KBM-7 (cell line): ENCODE results near the gene DNM2.
"Not testable (repeated sequence)": the region's sequence is repeated elsewhere in the genome, so short reads cannot be mapped to it uniquely, and the experiment has no call there.

Experiments used
- DNase-seq: peaks from one replicate; pipeline ENCODE4 v3.0.0-alpha.2; 2015
- in situ Hi-C: fragments of 300-500 bp; cut with MboI; formaldehyde crosslinking; loops from 2 replicates; pipeline ENCODE4 v1.14.3; 2020; ENCODE audit warnings: low sequenced_read_pairs, low pct_unique_long_range_greater_than_20kb, mixed read lengths

Gene DNM2

DNA sequence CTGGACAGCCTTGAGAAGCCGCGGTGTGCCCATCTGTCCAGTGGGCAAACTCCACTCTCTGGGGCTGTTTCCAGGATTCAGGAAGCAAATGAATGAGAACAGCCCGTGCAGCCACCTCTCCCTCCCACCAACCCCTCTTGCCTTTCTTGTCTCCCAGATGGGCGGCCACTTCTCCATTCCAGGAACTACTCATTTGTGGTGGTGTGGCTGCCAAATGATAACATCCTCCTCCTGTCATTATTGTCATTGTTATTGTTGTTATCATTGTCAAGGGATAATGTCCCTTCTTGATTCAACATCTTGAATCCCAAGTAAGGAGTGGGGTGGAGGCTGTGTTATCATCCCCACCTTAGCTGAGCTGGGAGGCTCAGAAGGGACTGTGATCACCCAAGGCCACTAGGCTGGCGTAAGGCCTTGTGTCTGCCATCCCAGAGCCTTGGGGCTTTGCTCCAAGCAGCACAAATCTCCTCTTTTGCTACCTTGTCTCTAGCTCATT is 1.6 kb downstream of the DNM2 start:
- in situ Hi-C loops, result no loop called here
- peak; percentile 87 for DNase-seq

GRCh38 chr19:10720607-10721125 is 2.8 kb downstream of the DNM2 start:
- in situ Hi-C loops, result no loop called here
- DNase-seq, result no peak

- in situ Hi-C loops, result no loop called here
- DNase-seq, result no peak
Measured at GRCh38 chr19:10723591-10723990, 5.7 kb downstream of the DNM2 start.

- in situ Hi-C loops, result no loop called here
- DNase-seq, result no peak
Measured at GRCh38 chr19:10724573-10725071, 6.7 kb downstream of the DNM2 start.

GRCh38 chr19:10725415-10725814 is 7.5 kb downstream of the DNM2 start:
- in situ Hi-C loops, result no loop called here
- no peak for DNase-seq

- in situ Hi-C loops, result no loop called here
- DNase-seq, result no peak
Measured at GRCh38 chr19:10726268-10726667, 8.4 kb downstream of the DNM2 start.

GRCh38 chr19:10727685-10728201 is 9.9 kb downstream of the DNM2 start:
- in situ Hi-C loops, result no loop called here
- no peak for DNase-seq

DNA sequence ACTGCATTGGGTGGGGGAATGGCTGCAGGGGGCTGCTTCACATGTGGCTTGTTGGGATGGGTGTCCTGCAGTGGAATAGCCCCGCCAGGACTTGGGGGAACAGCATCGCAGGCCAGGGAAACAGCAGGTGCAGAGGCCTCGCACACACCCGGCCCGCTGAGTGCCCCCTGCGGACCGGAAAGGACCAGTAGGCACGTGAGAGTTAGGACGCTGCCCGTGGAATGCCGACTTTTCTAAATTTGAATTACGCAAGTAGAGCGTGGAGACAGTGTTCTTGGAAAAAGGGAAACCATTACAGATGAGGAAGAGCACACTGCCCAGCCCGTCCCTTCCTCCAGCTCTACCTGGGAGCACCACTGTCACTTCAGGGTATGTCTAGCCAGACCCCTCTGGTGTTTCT is 11.5 kb downstream of the DNM2 start:
- in situ Hi-C loops, result no loop called here
- DNase-seq, result peak; percentile 54

DNA sequence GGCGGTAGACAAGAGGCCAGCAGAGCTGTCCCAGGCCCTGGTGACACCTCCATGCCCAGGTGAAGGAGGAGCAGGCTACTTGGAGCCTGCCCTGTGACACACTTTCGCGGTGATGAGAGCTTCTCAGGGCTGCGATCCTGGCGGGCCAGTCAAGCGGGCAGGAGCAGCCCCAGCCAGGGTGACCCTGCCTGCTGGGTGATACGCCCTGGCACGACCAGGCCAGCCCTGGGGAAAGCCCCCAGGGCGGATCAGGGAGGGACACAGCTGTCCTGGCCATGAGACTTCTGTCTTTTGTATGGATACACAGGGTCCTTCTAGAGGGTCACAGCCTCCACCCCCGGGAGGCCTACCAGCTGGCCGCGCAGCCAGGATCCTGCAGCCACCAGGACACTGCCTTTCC is 13.1 kb downstream of the DNM2 start:
- no peak for DNase-seq
- in situ Hi-C loops, result no loop called here

- DNase-seq, result no peak
- in situ Hi-C loops, result no loop called here
Measured at GRCh38 chr19:10735741-10736140, 17.9 kb downstream of the DNM2 start.

DNA sequence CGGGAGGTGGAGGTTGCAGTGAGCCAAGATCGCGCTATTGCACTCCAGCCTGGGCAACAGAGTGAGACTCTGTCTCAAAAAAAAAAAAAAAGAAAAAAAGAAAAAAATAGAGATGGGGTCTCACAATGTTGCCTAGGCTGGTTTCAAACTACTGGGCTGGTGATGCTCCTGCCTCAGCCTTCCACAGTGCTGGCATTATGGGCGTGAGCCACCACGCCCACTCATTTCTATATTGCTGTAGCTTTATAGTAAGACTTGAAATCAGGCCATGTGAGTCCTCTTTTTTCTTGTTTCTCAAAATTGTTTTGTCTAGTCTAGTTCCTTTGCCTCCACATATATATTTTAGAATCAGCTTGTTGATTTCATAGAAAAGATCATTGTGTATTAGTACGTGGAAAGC is 18.3 kb downstream of the DNM2 start:
- in situ Hi-C loops, result no loop called here
- DNase-seq, result no peak

DNA sequence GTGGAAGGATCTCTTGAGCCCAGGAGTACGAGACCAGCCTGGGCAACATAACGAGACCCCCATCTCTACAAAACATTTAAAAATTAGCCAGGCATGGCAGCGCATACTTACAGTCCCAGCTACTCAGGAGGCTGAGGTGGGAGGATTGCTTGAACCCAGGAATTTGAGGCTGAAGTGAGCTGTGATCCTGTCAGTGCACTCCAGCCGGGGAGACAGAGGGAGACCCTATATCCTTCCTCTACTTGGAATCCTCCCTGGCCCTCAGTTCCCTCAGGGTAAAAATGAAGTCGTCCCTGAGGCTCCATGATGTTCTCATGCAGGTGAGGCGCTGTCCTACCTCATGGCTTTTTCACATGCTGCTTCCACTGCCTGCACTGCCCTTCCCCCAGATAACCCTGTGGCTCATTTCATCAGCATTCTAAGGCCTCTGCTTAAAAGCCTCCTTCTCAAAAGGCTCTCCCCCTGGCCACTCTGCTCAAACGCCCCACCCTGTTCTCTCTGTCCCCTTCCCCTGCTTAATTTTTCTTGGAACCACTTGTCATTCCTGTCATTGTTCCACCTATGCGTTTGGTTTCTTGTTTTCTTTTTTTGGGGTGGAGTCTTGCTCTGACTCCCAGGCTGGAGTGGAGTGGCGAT is 19.2 kb downstream of the DNM2 start:
- in situ Hi-C loops, result no loop called here
- DNase-seq, result no peak

DNA sequence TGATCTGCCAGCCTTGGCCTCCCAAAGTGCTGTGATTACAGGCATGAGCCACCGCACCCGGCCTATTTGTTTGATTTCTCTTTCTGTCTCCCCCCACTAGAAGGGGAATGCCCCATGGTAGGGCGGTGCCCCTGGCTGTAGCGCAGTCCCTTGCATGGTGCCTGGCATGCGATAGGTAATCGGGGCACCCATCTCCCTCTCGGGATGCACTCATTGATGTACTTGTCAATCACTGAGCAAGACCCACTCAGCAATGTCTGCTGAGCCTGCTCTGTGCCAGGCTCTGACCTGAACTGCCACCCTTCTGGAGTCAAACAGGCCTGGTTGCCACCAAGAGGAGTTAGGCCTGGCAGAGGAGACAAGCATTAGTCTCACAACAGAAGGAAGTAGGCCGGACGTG is 19.8 kb downstream of the DNM2 start:
- in situ Hi-C loops, result no loop called here
- no peak for DNase-seq

DNA sequence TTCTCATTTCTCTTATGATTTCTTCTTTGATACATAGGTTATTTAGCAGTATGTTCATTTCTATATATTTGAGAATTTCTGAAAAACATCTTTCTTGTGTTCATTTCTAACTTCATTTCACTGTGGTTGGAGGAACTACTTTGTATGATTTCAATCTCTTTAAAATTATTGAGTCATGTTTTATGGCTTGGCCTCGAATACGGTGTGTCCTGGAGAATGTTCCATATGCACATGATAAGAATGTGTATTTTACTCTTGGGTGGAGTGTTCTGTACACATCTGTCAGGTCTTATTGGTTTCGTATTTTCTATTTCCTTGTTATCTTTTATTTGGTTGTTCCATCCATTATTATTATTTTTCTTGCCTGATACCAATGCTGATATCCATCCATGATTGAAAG is 22.9 kb downstream of the DNM2 start:
- DNase-seq, result no peak
- in situ Hi-C loops, result no loop called here

DNA sequence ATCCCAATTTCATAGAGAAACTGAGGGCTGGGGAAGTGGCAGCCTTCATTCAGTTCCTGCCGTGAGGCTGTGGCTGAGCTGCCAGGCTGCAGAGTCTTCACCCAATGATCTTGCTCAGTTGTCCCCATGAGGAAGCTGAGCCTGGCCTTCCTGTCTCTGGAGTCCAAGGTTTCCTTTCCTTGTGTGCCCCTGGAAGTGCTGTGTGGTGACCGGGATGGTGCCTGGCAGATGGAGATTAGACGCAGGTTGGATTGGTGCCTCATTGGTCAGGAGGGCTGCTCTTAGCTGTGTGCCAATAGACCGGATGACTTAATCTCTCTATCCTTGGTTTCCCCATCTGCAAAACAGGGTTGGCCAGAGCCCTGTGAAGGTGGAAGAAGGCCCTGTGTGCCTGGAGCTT is 24.6 kb downstream of the DNM2 start:
- in situ Hi-C loops, result no loop called here
- DNase-seq, result no peak

DNA sequence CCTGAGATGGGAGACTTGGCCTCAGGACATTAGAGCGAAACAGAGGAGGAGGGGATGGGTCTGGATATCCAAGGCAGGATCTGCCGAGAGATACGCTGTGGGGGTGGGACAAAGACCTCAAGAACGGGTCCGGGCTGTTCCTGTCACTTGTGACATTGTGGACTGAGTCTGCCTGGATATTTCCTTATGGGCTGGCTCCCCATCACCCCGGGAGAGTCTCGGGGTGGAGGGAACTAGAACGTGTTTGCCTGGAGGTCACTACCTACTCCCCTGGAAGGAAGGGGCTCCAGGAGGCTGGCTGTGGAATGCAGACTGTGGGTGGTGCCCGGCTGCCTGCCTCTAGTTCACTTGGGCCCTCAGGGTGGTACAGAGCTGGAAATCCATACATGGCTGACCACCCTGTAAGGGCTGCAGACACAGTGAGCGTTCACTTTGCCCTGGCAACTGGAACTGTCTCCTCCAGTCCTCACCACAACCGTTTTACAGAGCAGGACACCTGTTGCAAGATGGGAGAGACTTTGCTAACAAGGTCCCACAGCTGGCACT is 26.4 kb downstream of the DNM2 start:
- no peak for DNase-seq
- in situ Hi-C loops, result no loop called here

DNA sequence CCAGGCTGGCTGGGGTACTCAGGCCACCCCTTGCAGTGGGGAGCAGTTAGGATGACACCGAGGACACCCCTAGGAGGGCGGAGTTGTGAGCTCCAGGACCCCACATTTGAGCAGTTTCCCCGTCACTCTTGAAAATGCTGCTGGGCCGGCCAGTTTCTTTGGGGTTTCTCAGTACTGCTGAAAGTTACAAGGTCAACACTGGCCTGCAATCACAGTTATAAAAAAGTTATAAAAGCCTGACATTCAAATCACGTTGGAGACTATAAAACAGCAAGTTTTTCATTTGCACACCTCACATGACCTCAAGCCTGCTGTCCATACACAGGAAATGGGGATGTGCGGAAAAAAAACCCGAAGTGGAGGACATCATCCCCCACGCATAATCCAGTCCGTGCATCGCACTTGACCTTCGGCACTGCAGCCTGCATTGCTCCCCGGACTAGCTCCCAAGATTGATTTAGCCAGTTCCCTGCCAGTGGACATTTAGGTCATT is 27.0 kb downstream of the DNM2 start:
- in situ Hi-C loops, result no loop called here
- DNase-seq, result no peak

DNA sequence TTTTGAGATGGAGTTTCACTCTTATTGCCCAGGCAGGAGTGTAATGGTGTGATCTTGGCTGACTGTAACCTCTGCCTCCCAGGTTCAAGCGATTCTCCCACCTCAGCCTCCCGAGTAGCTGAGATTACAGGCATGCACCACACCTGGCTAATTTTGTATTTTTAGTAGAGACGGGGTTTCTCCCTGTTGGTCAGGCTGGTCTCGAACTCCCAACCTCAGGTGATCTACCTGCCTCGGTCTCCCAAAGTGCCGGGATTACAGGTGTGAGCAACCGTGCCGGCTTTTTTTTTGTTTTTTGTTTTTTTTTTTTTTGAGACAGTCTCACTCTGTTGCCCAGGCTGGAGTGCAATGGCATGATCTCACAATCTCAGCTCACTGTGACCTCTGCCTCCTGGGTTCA is 28.6 kb downstream of the DNM2 start:
- in situ Hi-C loops, DNase-seq: not testable (repeated sequence)

GRCh38 chr19:10747271-10747670 is 29.4 kb downstream of the DNM2 start:
- in situ Hi-C loops, result no loop called here
- DNase-seq, result no peak

DNA sequence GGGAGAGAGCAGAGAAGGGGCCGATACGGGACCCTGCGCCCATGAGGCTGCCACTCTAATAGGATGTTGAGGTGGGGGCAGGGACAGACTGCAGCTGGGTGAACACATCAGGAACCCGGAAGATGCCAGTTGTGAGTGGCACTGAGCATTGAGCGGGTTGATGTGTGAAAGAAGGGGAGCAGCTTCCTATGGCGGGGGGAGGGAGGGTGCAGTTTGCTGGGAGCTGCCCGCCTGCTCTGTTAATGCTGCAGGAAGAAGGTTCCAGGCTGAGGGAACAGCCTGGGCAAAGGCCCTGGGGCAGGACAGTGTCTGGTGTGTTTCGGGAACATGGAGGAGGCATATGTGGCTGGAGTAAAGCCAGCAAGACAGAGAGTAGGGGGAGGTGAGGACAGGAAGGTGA is 29.8 kb downstream of the DNM2 start:
- DNase-seq, result no peak
- in situ Hi-C loops, result no loop called here
